Esophagus squamous epithelium (tissue), 5 donors: ENCODE data around the gene KLF6. TPM values are rescaled to one million over a fixed set of nuclear protein-coding genes. Genes with fewer than 3 reads are reported as not detected.

Experiments
- DNase-seq: peaks from one replicate; lab custom pipeline; 2025; lab: John Stamatoyannopoulos, UW
- H3K27ac ChIP-seq, 4 donors: fragments of 200-600 bp; sonication (generic); one replicate each; pipeline ENCODE4 v1.5.1; 2016 to 2019; ENCODE audit warnings: mild to moderate bottlenecking in 1 of 4
- H3K27me3 ChIP-seq, 4 donors: fragments of 200-600 bp; sonication (generic); 1 replicate in 3 of 4; 2 replicates in 1 of 4; pipeline versions ENCODE4 v1.5.1 to v1.6.0; 2017 to 2021; ENCODE audit warnings: antibody characterized with exemption in 1 of 4
- H3K36me3 ChIP-seq, 3 donors: fragments of 200-600 bp; sonication (generic); one replicate each; pipeline ENCODE4 v1.5.1; 2016 to 2019
- H3K4me1 ChIP-seq, 3 donors: fragments of 200-600 bp; sonication (generic); one replicate each; pipeline ENCODE4 v1.5.1; 2017 to 2019
- H3K4me3 ChIP-seq, 4 donors: fragments of 200-600 bp; sonication (generic); 1 replicate in 3 of 4; 2 replicates in 1 of 4; pipeline ENCODE4 v1.5.1; 2016 to 2019; ENCODE audit warnings: mild to moderate bottlenecking in 2 of 4, moderate library complexity in 1 of 4
- H3K9me3 ChIP-seq, 3 donors: fragments of 200-600 bp; sonication (generic); one replicate each; pipeline ENCODE4 v1.5.1; 2016 to 2019
- CTCF ChIP-seq, 6 experiments: fragments of 450-650 bp in 4 of 6; fragments of 200-600 bp in 2 of 6; sonication (generic) in 2 of 6; IDR thresholded peaks; one replicate each; pipeline ENCODE4 v1.5.1; 2016 to 2019; ENCODE audit warnings: antibody characterized with exemption in 6 of 6, mild to moderate bottlenecking in 4 of 6, moderate library complexity in 4 of 6
- POLR2A ChIP-seq, 4 donors: fragments of 450-650 bp; IDR thresholded peaks; one replicate each; pipeline ENCODE4 v1.6.1; 2017; ENCODE audit warnings: antibody characterized with exemption in 4 of 4, mild to moderate bottlenecking in 4 of 4, moderate library complexity in 3 of 4
- WGBS, 2 donors: methylation state at CpG; one replicate each; pipeline ENCODE4 v1.1.5; 2018; 5-methylcytosine and 5-hydroxymethylcytosine counted together
- intact Hi-C: fragments of 100-400 bp; cut with DNase I; formaldehyde crosslinking; loops from one replicate; pipeline ENCODE4 v1.15.0; 2022
- total RNA-seq, 4 donors: library from RNA; depleted of rRNA; stranded (reverse); fragments of >200 nt; gene quantifications; one replicate each; pipeline ENCODE4 v1.1.0, GENCODE V29; 2016
- donor health status: DM: yes; HTN: yes; CAD: no.

Gene KLF6
- total RNA-seq, 4 donors from 2014 or later: 39.6 to 91.2 (median 74.2) TPM

GRCh38 chr10:3816995-3817394 lies 32.0 kb upstream of the KLF6 start:
- Histone ChIP-seq H3K27ac (no peak overlapping the region), H3K9me3 (no peaks in the 10 kb centered on the region), H3K4me3 (no peak overlapping the region), H3K4me1 (peaks cover under 1 to 23% (median under 1%) of the 10 kb centered on the region in 3 donors), H3K36me3 (no peaks in the 10 kb centered on the region), H3K27me3 (no peaks in the 10 kb centered on the region)
- TF ChIP-seq POLR2A (IDR thresholded peaks at IDR 0.05) (no peak), CTCF (IDR thresholded peaks at IDR 0.05) (no peak)
- no peak for DNase-seq
- intact Hi-C loops: no loop called here
- WGBS, 2 donors: 85 to 95% methylated on average over 5 of the region's 5 CpGs

- H3K4me1 ChIP-seq: peaks cover 16 to 36% (median 20%) of the 10 kb centered on the region in 3 donors
- no peaks in the 10 kb centered on the region for H3K27me3 ChIP-seq
- H3K36me3 ChIP-seq: no peaks in the 10 kb centered on the region
- intact Hi-C loops: no loop called here
- WGBS, 2 donors: 93 to 95% methylated on average over 6 of the region's 6 CpGs
- H3K9me3 ChIP-seq: no peaks in the 10 kb centered on the region
- H3K4me3 ChIP-seq: no peak overlapping the region
- DNase-seq: no peak
- no peak overlapping the region for H3K27ac ChIP-seq
- TF ChIP-seq POLR2A (IDR thresholded peaks at IDR 0.05) (no peak), CTCF (IDR thresholded peaks at IDR 0.05) (no peak)
Observed at GRCh38 chr10:3814838-3815220, 29.8 kb upstream of the KLF6 start.

DNA sequence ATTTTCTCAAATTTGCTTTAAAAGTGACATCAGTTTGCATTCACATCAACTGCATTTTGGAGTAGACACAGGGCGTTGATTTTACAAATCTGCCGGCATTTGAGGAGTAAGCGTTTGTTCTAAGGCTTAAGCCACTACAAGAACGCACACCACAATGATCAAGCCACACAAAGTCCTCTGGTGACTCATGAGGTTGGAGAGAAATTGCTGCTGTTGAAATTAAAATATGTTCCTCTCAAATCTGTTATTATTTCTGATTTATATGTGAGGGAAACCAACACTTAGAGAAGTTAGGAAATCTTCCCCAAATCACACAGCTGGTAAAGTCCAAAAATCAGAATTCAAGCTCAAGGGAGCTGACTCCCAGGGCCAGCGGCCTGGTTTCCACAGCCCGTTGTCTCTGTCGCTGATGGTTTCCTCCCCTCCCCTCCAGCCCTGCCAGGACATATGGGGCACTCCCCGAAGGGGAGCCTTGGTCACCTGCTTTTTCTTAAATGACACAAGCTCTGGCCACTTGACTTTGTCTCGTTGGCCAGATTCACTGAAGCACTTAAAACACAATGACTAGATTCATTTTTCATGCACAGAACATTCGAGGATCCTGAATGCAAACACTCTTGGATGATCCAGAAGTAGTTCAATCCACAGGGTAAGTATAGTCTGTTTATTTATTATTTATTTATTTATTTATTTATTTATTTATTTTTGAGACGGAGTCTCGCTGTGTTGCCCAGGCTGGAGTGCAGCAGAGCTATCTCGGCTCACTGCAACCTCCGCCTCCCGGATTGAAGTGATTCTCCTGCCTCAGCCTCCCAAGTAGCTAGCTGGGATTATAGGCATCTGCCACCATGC lies 29.2 kb upstream of the KLF6 start:
- WGBS, 2 donors: 83 to 85% methylated on average over 15 of the region's 15 CpGs
- no peak for TF ChIP-seq CTCF (IDR thresholded peaks at IDR 0.05)
- no peak for TF ChIP-seq POLR2A (IDR thresholded peaks at IDR 0.05)
- H3K27ac ChIP-seq: peak overlapping the region in 3 of 4 donors; percentile 3 to 56 (median 43)
- intact Hi-C loops: no loop called here
- H3K27me3 ChIP-seq: no peaks in the 10 kb centered on the region
- H3K36me3 ChIP-seq: no peaks in the 10 kb centered on the region
- no peaks in the 10 kb centered on the region for H3K9me3 ChIP-seq
- no peak for DNase-seq
- H3K4me3 ChIP-seq: no peak overlapping the region
- peaks cover 23 to 43% (median 26%) of the 10 kb centered on the region in 3 donors for H3K4me1 ChIP-seq

DNA sequence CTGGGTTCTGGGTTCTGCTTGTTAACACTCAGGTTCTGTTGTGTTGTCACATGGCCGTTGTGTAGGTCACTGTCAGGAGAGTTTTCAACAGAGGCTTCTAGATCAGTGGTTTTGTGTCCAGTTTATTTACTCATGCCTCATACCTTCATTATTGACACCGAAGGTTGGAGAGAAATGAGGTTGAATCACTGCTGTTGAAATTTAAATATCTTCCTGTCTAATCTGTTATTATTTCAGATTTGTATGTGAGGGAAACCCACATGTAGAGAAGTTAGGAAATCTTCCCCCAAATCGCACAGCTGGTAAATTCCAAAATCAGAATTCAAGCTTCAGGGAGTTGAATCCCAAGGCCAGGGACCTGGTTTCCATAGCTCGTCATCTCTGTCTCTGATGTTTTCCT lies 28.3 kb upstream of the KLF6 start:
- TF ChIP-seq CTCF (IDR thresholded peaks at IDR 0.05): no peak
- no peak for TF ChIP-seq POLR2A (IDR thresholded peaks at IDR 0.05)
- H3K4me3 ChIP-seq: no peak overlapping the region
- H3K36me3 ChIP-seq: no peaks in the 10 kb centered on the region
- peak overlapping the region in 3 of 4 donors; percentile 3 to 56 (median 43) for H3K27ac ChIP-seq
- WGBS, 2 donors: 79 to 94% methylated on average over 4 of the region's 4 CpGs
- no peaks in the 10 kb centered on the region for H3K27me3 ChIP-seq
- no peaks in the 10 kb centered on the region for H3K9me3 ChIP-seq
- intact Hi-C loops: no loop called here
- DNase-seq: no peak
- H3K4me1 ChIP-seq: peaks cover 23 to 52% (median 26%) of the 10 kb centered on the region in 3 donors

DNA sequence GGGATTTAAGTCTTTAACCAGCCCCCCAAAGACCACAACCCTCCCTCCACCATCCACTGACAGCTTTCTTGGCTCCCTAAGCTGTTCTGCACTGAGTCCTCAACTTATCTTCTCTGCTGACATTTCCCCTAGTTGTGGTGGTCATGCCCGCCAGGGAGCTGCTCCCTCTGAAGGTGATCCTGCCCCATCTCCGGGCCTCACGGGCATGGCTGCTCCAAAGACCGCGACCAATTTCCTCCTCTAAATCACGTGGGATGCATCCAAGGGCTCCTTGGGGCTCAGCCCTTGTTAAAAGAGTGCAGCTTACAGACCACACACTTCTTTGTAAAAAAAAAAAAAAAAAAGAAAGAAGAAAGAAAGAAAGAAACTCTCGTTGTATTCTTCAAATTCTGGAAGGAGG lies 27.1 kb upstream of the KLF6 start:
- intact Hi-C loops: no loop called here
- Histone ChIP-seq H3K36me3 (no peaks in the 10 kb centered on the region), H3K27me3 (no peaks in the 10 kb centered on the region), H3K4me3 (no peak overlapping the region), H3K4me1 (peaks cover 31 to 63% (median 32%) of the 10 kb centered on the region in 3 donors), H3K27ac (peak overlapping the region; percentile 85 to 95 (median 88)), H3K9me3 (no peaks in the 10 kb centered on the region)
- no peak for TF ChIP-seq CTCF (IDR thresholded peaks at IDR 0.05)
- no peak for TF ChIP-seq POLR2A (IDR thresholded peaks at IDR 0.05)
- 81 to 83% methylated on average over 1 to 7 of the region's 7 CpGs for WGBS, 2 donors
- no peak for DNase-seq
